Panc1 (cell line): ENCODE results near the gene MYH11. TPM values are rescaled to one million over a fixed set of nuclear protein-coding genes. Genes with fewer than 3 reads are reported as not detected.
A peak's percentile ranks its signal among the peaks of the same experiment; 100 is the strongest.

Source experiments
- ATAC-seq: fragments of 200-7000 bp; cut with Tn5 transposase; 2 replicates; pipeline ENCODE4 v1.9.1; 2020; ENCODE audit warnings: mild to moderate bottlenecking, moderate library complexity
- BruUV-seq: library from RNA; stranded (reverse); fragments of 400-500 nt; replicated peaks from 2 replicates; lab custom pipeline; 2021; lab: Mats Ljungman, UMichigan
- CTCF ChIA-PET: fragments of 300-600 bp; sonication (Branson Sonifier 250); formaldehyde crosslinking; loops from one replicate; lab custom pipeline; 2022; ENCODE audit warnings: antibody characterized with exemption; lab: Charles Lee
- POLR2A ChIA-PET: fragments of 300-600 bp; sonication (Branson Sonifier 250); formaldehyde crosslinking; loops from one replicate; lab custom pipeline; 2022; ENCODE audit warnings: antibody characterized with exemption; lab: Charles Lee
- DNase-seq: peaks from one replicate; pipeline ENCODE4 v3.0.0-alpha.2; 2010; ENCODE audit warnings: low read depth, low spot score
- H3K27ac ChIP-seq: 2 replicates; pipeline ENCODE4 v1.5.1; 2011; ENCODE audit warnings: mild to moderate bottlenecking, low read length, inconsistent platforms
- H3K27me3 ChIP-seq: fragments of 200-500 bp; sonication (Bioruptor generic); 2 replicates; pipeline ENCODE4 v1.6.0; 2014; ENCODE audit warnings: low read length, inconsistent platforms; ENCODE audit not compliant: control insufficient read depth, insufficient read depth
- H3K36me3 ChIP-seq: fragments of 200-500 bp; sonication (Bioruptor generic); 2 replicates; pipeline ENCODE4 v1.5.1; 2014; ENCODE audit warnings: inconsistent platforms, mild to moderate bottlenecking, low read length, moderate library complexity; ENCODE audit not compliant: control insufficient read depth, insufficient read depth
- H3K4me1 ChIP-seq: 2 replicates; pipeline ENCODE4 v1.5.1; 2011; ENCODE audit warnings: inconsistent platforms, mild to moderate bottlenecking, low read length, moderate library complexity; ENCODE audit not compliant: control insufficient read depth, insufficient read depth
- H3K4me3 ChIP-seq, 2 experiments: 2 replicates each; pipeline ENCODE4 v1.5.1; 2011 to 2012; ENCODE audit warnings: low read depth in 2 of 2, low read length in 2 of 2, mild to moderate bottlenecking in 2 of 2, inconsistent platforms in 1 of 2, moderate library complexity in 1 of 2
- H3K9me3 ChIP-seq: fragments of 200-500 bp; sonication (Bioruptor generic); 2 replicates; pipeline ENCODE4 v1.5.1; 2014; ENCODE audit warnings: low read depth, mild to moderate bottlenecking, inconsistent platforms, low read length, moderate library complexity; ENCODE audit not compliant: control insufficient read depth, insufficient read depth
- POLR2AphosphoS5 ChIP-seq: IDR thresholded peaks from 2 replicates; pipeline ENCODE4 v1.6.1; 2012; ENCODE audit warnings: mild to moderate bottlenecking, low read depth, low read length, moderate library complexity
- SIN3A ChIP-seq: IDR thresholded peaks from 2 replicates; pipeline ENCODE4 v1.6.1; 2012; ENCODE audit warnings: low read depth, mild to moderate bottlenecking, low read length, moderate library complexity, borderline replicate concordance; ENCODE audit not compliant: insufficient read depth
- TCF7L2 ChIP-seq: IDR thresholded peaks from 2 replicates; pipeline ENCODE4 v1.6.1; 2011; ENCODE audit warnings: mild to moderate bottlenecking, low read depth, low read length, inconsistent platforms
- in situ Hi-C: cut with HindIII; loops from 2 replicates; pipeline ENCODE4 v1.10.0; 2016; ENCODE audit warnings: low sequenced_read_pairs, low pct_unique_long_range_greater_than_20kb
- intact Hi-C: fragments of 100-400 bp; cut with micrococcal nuclease; formaldehyde crosslinking; loops from one replicate; pipeline ENCODE4 v1.10.0; 2022; ENCODE audit not compliant: unreplicated experiment
- total RNA-seq: library from RNA; stranded (reverse); gene quantifications from one replicate; pipeline ENCODE4 v1.2.1, GENCODE V29; 2021; ENCODE audit not compliant: unreplicated experiment
- TF ChIP-seq, protein P1 (sequence below): fragments of 450-650 bp; IDR thresholded peaks from 2 replicates; pipeline ENCODE4 v1.5.1; 2017; ENCODE audit warnings: mild to moderate bottlenecking
- TF ChIP-seq, protein P2 (sequence below), 2 experiments: IDR thresholded peaks; 2 replicates each; pipeline ENCODE4 v1.6.1; 2011 to 2012; ENCODE audit warnings: low read depth in 2 of 2, control low read depth in 1 of 2, low read length in 1 of 2, mild to moderate bottlenecking in 1 of 2, moderate library complexity in 1 of 2; ENCODE audit not compliant: insufficient read depth in 1 of 2

The MYH11 gene
- total RNA-seq, 1 experiment from 2014 or later = 0.51 TPM

DNA sequence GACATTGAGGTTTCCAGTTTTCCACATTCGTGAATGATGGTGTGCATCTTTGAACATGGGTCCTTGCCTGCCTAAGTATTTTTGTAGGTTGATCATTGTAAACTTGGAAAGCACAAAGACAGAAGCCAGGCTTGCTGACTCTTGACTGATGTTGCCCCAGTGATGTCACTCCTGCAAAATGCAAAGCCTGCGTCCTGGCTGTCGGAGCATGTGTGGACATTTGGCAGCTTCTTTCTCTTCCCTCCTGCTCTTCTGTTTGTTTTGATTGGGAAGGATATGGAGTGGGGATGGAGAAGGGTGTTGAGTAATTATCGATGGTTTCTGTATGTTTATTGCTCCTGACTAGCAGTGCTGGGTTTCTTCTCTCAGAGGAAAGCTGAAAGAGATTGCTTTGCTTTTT, 203.6 kb downstream of the MYH11 start:
- H3K4me3 ChIP-seq = no peak overlapping the region
- POLR2A ChIA-PET = interaction anchor here (0.6 kb wide), 1 partner anchor 19 kb away, joined by 3 read pairs; no protein-coding TSS in a partner anchor
- H3K27me3 ChIP-seq = no peaks in the 10 kb centered on the region
- no peak for TF ChIP-seq SIN3A
- TF ChIP-seq TCF7L2 = no peak
- TF ChIP-seq POLR2AphosphoS5 = no peak
- TF ChIP-seq, protein P1, sequence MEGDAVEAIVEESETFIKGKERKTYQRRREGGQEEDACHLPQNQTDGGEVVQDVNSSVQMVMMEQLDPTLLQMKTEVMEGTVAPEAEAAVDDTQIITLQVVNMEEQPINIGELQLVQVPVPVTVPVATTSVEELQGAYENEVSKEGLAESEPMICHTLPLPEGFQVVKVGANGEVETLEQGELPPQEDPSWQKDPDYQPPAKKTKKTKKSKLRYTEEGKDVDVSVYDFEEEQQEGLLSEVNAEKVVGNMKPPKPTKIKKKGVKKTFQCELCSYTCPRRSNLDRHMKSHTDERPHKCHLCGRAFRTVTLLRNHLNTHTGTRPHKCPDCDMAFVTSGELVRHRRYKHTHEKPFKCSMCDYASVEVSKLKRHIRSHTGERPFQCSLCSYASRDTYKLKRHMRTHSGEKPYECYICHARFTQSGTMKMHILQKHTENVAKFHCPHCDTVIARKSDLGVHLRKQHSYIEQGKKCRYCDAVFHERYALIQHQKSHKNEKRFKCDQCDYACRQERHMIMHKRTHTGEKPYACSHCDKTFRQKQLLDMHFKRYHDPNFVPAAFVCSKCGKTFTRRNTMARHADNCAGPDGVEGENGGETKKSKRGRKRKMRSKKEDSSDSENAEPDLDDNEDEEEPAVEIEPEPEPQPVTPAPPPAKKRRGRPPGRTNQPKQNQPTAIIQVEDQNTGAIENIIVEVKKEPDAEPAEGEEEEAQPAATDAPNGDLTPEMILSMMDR = no peak
- TF ChIP-seq, protein P2, sequence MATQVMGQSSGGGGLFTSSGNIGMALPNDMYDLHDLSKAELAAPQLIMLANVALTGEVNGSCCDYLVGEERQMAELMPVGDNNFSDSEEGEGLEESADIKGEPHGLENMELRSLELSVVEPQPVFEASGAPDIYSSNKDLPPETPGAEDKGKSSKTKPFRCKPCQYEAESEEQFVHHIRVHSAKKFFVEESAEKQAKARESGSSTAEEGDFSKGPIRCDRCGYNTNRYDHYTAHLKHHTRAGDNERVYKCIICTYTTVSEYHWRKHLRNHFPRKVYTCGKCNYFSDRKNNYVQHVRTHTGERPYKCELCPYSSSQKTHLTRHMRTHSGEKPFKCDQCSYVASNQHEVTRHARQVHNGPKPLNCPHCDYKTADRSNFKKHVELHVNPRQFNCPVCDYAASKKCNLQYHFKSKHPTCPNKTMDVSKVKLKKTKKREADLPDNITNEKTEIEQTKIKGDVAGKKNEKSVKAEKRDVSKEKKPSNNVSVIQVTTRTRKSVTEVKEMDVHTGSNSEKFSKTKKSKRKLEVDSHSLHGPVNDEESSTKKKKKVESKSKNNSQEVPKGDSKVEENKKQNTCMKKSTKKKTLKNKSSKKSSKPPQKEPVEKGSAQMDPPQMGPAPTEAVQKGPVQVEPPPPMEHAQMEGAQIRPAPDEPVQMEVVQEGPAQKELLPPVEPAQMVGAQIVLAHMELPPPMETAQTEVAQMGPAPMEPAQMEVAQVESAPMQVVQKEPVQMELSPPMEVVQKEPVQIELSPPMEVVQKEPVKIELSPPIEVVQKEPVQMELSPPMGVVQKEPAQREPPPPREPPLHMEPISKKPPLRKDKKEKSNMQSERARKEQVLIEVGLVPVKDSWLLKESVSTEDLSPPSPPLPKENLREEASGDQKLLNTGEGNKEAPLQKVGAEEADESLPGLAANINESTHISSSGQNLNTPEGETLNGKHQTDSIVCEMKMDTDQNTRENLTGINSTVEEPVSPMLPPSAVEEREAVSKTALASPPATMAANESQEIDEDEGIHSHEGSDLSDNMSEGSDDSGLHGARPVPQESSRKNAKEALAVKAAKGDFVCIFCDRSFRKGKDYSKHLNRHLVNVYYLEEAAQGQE (IDR thresholded peaks at IDR 0.05; ENCODE audit: insufficient read depth in 1 of 2, low read depth in 2 of 2, low read length in 1 of 2) = no peak
- no TSS peak for BruUV-seq
- H3K27ac ChIP-seq = 0 out of 2 replicates have a peak overlapping the region, but pooled peaks have one; percentile 4
- intact Hi-C loops (no loop called here), in situ Hi-C loops (no loop called here)
- ATAC-seq (no peak), DNase-seq (no peak)
- no peaks in the 10 kb centered on the region; the same call in 1 of the 2 replicates for H3K36me3 ChIP-seq
- no peaks in the 10 kb centered on the region for H3K9me3 ChIP-seq
- CTCF ChIA-PET = no interaction called here
- H3K4me1 ChIP-seq = peaks cover 9% of the 10 kb centered on the region; the same call in 1 of the 2 replicates

Other genes starting within 250 kb of the MYH11 start
- gene MARF1, start 213.9 kb downstream of the MYH11 start, total RNA-seq = 51.5 TPM
- 99.1 TPM for gene NDE1, start 206.8 kb downstream of the MYH11 start, total RNA-seq
- gene CEP20, start 31.6 kb upstream of the MYH11 start, total RNA-seq = 94.3 TPM
- 296 TPM for gene ABCC1, start 92.6 kb upstream of the MYH11 start, total RNA-seq